Caco-2 (cell line): Measurements from ENCODE around the gene SEC61B. TPM values are rescaled to one million over a fixed set of nuclear protein-coding genes. Genes with fewer than 3 reads are reported as not detected.

Experiments
- BruUV-seq: library from RNA; stranded (reverse); fragments of 400-500 nt; replicated peaks from 2 replicates; lab custom pipeline; 2021; lab: Mats Ljungman, UMichigan
- CTCF ChIA-PET: fragments of 300-600 bp; sonication (Branson Sonifier 250); formaldehyde crosslinking; loops from one replicate; lab custom pipeline; 2022; ENCODE audit warnings: antibody characterized with exemption; lab: Charles Lee
- POLR2A ChIA-PET: fragments of 300-600 bp; sonication (Branson Sonifier 250); formaldehyde crosslinking; loops from one replicate; lab custom pipeline; 2022; ENCODE audit warnings: antibody characterized with exemption; lab: Charles Lee
- DNase-seq, 2 experiments: peaks; one replicate each; pipeline versions ENCODE4 v3.0.0 to v3.0.0-alpha.2; 2020 to 2022
- H3K27me3 ChIP-seq: replicated peaks from 2 replicates; pipeline ENCODE4 v1.6.0; 2011; ENCODE audit warnings: low read length; ENCODE audit not compliant: control insufficient read depth, insufficient read depth
- H3K36me3 ChIP-seq: 2 replicates; pipeline ENCODE4 v1.5.1; 2011; ENCODE audit warnings: low read length; ENCODE audit not compliant: control insufficient read depth, insufficient read depth
- H3K4me1 ChIP-seq: fragments of 250-450 bp; sonication (Bioruptor Pico); 2 replicates; pipeline ENCODE4 v1.5.1; 2020; ENCODE audit warnings: mild to moderate bottlenecking
- H3K4me3 ChIP-seq: 2 replicates; pipeline ENCODE4 v1.5.1; 2011; ENCODE audit warnings: low read depth, mild to moderate bottlenecking, control low read depth, low read length
- H3K9me3 ChIP-seq: fragments of 250-450 bp; sonication (Bioruptor Pico); 2 replicates; pipeline ENCODE4 v1.5.1; 2020; ENCODE audit warnings: mild to moderate bottlenecking, moderate library complexity
- H3K27ac Mint-ChIP-seq: one replicate; pipeline ENCODE4 v1.8.0; 2022; ENCODE audit warnings: mixed read lengths; ENCODE audit not compliant: unreplicated experiment
- H3K27me3 Mint-ChIP-seq: one replicate; pipeline ENCODE4 v1.8.0; 2022; ENCODE audit warnings: mixed read lengths; ENCODE audit not compliant: insufficient read depth, unreplicated experiment
- H3K36me3 Mint-ChIP-seq: one replicate; pipeline ENCODE4 v1.8.0; 2022; ENCODE audit warnings: mild to moderate bottlenecking, mixed read lengths; ENCODE audit not compliant: insufficient read depth, unreplicated experiment
- H3K4me1 Mint-ChIP-seq: one replicate; pipeline ENCODE4 v1.8.0; 2022; ENCODE audit warnings: low read depth, mixed read lengths; ENCODE audit not compliant: unreplicated experiment
- H3K4me3 Mint-ChIP-seq: one replicate; pipeline ENCODE4 v1.8.0; 2022; ENCODE audit warnings: mild to moderate bottlenecking, moderate library complexity, mixed read lengths; ENCODE audit not compliant: unreplicated experiment
- H3K9me3 Mint-ChIP-seq: one replicate; pipeline ENCODE4 v1.8.0; 2022; ENCODE audit warnings: mixed read lengths; ENCODE audit not compliant: unreplicated experiment
- intact Hi-C: fragments of 100-400 bp; cut with micrococcal nuclease; formaldehyde crosslinking; loops from one replicate; pipeline ENCODE4 v1.10.0; 2022; ENCODE audit not compliant: unreplicated experiment
- total RNA-seq: library from RNA; stranded (reverse); gene quantifications from 2 replicates; pipeline ENCODE4 v1.2.3, GENCODE V29; 2022
- TF ChIP-seq, protein P1 (sequence below), 2 experiments: fragments of 200-600 bp in 1 of 2; IDR thresholded peaks; 1 replicate in 1 of 2; 2 replicates in 1 of 2; pipeline versions ENCODE4 v1.5.1 to v1.8.0; 2011 to 2022; ENCODE audit warnings: antibody characterized with exemption in 1 of 2, control low read depth in 1 of 2, inconsistent platforms in 1 of 2, low read depth in 1 of 2, low read length in 1 of 2, mild to moderate bottlenecking in 1 of 2, moderate library complexity in 1 of 2; ENCODE audit not compliant: insufficient read depth in 1 of 2, severe bottlenecking in 1 of 2, unreplicated experiment in 1 of 2

The SEC61B gene
- total RNA-seq, 1 experiment from 2014 or later, result 170 TPM

DNA sequence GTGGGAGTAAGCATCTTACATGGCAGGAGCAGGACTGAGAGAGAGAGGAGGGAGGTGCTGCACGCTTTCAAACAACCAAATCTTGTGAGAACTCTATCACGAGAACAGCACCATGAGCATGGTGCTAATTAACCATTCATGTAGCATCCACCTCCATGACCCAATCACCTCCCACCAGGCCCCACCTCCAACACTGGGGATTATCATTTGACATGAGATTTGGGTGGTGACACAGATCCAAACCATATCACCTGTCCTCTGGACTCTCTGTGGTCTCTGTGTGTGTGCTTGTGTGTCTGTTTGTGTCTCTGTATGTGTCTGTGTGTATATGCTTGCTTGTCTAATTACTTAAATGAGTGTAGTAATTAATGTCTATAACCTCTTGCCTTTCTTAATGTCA, 31.1 kb downstream of the SEC61B start:
- no peak overlapping the region for H3K27ac Mint-ChIP-seq
- Histone ChIP-seq H3K36me3 (no peaks in the 10 kb centered on the region), H3K4me1 (no peaks in the 10 kb centered on the region), H3K4me3 (no peak overlapping the region), H3K27me3 (no peaks in the 10 kb centered on the region; the same call in 1 of the 2 replicates), H3K9me3 (no peaks in the 10 kb centered on the region)
- DNase-seq, result no peak
- no TSS peak for BruUV-seq
- ChIA-PET POLR2A (no interaction called here), CTCF (no interaction called here)
- no peaks in the 10 kb centered on the region for H3K36me3 Mint-ChIP-seq
- no peak overlapping the region for H3K4me3 Mint-ChIP-seq
- no peaks in the 10 kb centered on the region for H3K27me3 Mint-ChIP-seq
- TF ChIP-seq, protein P1, sequence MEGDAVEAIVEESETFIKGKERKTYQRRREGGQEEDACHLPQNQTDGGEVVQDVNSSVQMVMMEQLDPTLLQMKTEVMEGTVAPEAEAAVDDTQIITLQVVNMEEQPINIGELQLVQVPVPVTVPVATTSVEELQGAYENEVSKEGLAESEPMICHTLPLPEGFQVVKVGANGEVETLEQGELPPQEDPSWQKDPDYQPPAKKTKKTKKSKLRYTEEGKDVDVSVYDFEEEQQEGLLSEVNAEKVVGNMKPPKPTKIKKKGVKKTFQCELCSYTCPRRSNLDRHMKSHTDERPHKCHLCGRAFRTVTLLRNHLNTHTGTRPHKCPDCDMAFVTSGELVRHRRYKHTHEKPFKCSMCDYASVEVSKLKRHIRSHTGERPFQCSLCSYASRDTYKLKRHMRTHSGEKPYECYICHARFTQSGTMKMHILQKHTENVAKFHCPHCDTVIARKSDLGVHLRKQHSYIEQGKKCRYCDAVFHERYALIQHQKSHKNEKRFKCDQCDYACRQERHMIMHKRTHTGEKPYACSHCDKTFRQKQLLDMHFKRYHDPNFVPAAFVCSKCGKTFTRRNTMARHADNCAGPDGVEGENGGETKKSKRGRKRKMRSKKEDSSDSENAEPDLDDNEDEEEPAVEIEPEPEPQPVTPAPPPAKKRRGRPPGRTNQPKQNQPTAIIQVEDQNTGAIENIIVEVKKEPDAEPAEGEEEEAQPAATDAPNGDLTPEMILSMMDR (IDR thresholded peaks at IDR 0.05; ENCODE audit: insufficient read depth in 1 of 2, low read depth in 1 of 2, low read length in 1 of 2, severe bottlenecking in 1 of 2, unreplicated experiment in 1 of 2), result no peak
- no peaks in the 10 kb centered on the region for H3K4me1 Mint-ChIP-seq
- intact Hi-C loops, result no loop called here
- H3K9me3 Mint-ChIP-seq, result no peaks in the 10 kb centered on the region

DNA sequence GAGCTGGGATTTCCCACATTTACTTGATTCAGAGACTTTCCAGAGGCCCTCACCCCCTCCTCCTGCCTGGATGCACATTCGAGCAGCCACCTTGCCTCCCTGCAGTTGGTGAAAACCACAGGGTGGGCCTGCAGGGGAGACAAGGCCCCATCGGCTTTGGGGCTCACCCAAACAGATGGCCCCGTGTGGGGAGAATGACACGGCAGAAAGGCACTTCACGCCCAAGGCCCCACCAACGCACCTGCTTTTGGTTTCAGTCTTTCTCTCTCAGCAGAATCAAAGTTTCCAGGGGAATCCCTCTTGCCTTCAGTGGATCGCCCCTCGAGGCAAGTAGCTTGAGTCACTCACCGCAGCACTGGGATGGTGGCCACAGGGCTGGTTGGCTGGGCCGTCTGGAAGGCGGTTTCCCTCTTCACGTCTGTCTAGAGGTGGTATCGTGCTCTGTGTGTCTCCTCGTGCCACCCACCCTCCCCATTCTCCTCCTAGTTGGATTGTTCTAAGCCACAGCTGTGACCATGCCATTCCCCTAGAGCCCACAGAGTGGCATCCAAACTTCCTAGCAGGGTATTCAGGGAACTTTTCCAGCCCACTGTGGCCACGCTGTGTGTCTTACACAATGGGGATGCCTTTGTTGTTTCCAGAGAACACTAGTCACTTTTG, 31.8 kb downstream of the SEC61B start:
- H3K27ac Mint-ChIP-seq, result no peak overlapping the region
- H3K36me3 Mint-ChIP-seq, result no peaks in the 10 kb centered on the region
- ChIA-PET POLR2A (no interaction called here), CTCF (no interaction called here)
- TF ChIP-seq, protein P1 (IDR thresholded peaks at IDR 0.05; ENCODE audit: insufficient read depth in 1 of 2, low read depth in 1 of 2, low read length in 1 of 2, severe bottlenecking in 1 of 2, unreplicated experiment in 1 of 2), result no peak
- intact Hi-C loops, result no loop called here
- no peak overlapping the region for H3K4me3 Mint-ChIP-seq
- H3K4me3 ChIP-seq, result no peak overlapping the region
- no peaks in the 10 kb centered on the region; the same call in 1 of the 2 replicates for H3K27me3 ChIP-seq
- H3K36me3 ChIP-seq, result no peaks in the 10 kb centered on the region
- DNase-seq, result no peak
- H3K27me3 Mint-ChIP-seq, result no peaks in the 10 kb centered on the region
- H3K4me1 Mint-ChIP-seq, result no peaks in the 10 kb centered on the region
- H3K9me3 Mint-ChIP-seq, result no peaks in the 10 kb centered on the region
- no peaks in the 10 kb centered on the region for H3K9me3 ChIP-seq
- no peaks in the 10 kb centered on the region for H3K4me1 ChIP-seq
- BruUV-seq, result no TSS peak

DNA sequence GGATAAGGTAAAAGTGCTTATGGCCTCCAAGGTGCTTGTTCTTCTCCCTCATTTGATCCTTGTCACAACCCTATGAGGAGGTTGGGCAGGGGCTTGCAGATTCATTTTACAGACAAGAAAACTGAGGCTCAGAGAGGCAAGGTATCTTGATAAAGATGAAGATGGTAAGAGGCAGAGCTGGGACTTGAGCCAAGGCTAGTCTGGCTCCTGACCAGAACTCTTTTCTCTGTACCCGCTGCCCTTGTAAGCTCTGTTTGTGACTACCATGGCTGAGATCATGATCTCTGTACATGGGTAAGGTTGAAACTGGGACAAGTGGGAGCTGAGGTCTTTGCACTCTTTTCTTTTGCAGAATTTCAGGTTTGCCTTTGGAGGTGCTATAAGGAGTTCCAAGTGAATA, 33.6 kb downstream of the SEC61B start:
- BruUV-seq, result no TSS peak
- Histone ChIP-seq H3K4me1 (no peaks in the 10 kb centered on the region), H3K9me3 (no peaks in the 10 kb centered on the region), H3K4me3 (no peak overlapping the region), H3K36me3 (no peaks in the 10 kb centered on the region), H3K27me3 (no peaks in the 10 kb centered on the region; the same call in 1 of the 2 replicates)
- ChIA-PET CTCF (no interaction called here), POLR2A (no interaction called here)
- no peak for DNase-seq
- H3K9me3 Mint-ChIP-seq, result no peaks in the 10 kb centered on the region
- intact Hi-C loops, result no loop called here
- H3K4me3 Mint-ChIP-seq, result no peak overlapping the region
- no peaks in the 10 kb centered on the region for H3K4me1 Mint-ChIP-seq
- TF ChIP-seq, protein P1 (IDR thresholded peaks at IDR 0.05; ENCODE audit: insufficient read depth in 1 of 2, low read depth in 1 of 2, low read length in 1 of 2, severe bottlenecking in 1 of 2, unreplicated experiment in 1 of 2), result no peak
- no peaks in the 10 kb centered on the region for H3K36me3 Mint-ChIP-seq
- no peaks in the 10 kb centered on the region for H3K27me3 Mint-ChIP-seq
- no peak overlapping the region for H3K27ac Mint-ChIP-seq
